Osteoblast (primary cell): ENCODE data around the gene NFIB. TPM values are rescaled to one million over a fixed set of nuclear protein-coding genes. Genes with fewer than 3 reads are reported as not detected.

Source experiments
- DNase-seq: peaks from one replicate; pipeline ENCODE4 v3.0.0; 2011; ENCODE audit warnings: low spot score, mixed read lengths; ENCODE audit not compliant: insufficient read length; ENCODE audit errors: missing footprints
- H2AFZ ChIP-seq: 2 replicates; pipeline ENCODE4 v1.6.0; 2011; ENCODE audit warnings: mild to moderate bottlenecking, low read length
- H3K27ac ChIP-seq: 2 replicates; pipeline ENCODE4 v1.5.1; 2011; ENCODE audit warnings: mild to moderate bottlenecking, low read depth, low read length, moderate library complexity
- H3K27me3 ChIP-seq: 2 replicates; pipeline ENCODE4 v1.6.0; 2012; ENCODE audit warnings: mild to moderate bottlenecking, control low read depth, inconsistent platforms, low read length, moderate library complexity; ENCODE audit not compliant: insufficient read depth
- H3K36me3 ChIP-seq: 2 replicates; pipeline ENCODE4 v1.5.1; 2011; ENCODE audit warnings: mild to moderate bottlenecking, low read length, control low read depth, moderate library complexity; ENCODE audit not compliant: insufficient read depth
- H3K4me1 ChIP-seq: 2 replicates; pipeline ENCODE4 v1.5.1; 2011; ENCODE audit warnings: mild to moderate bottlenecking, low read length, control low read depth, moderate library complexity; ENCODE audit not compliant: insufficient read depth
- H3K4me2 ChIP-seq: 2 replicates; pipeline ENCODE4 v1.6.0; 2011; ENCODE audit warnings: mild to moderate bottlenecking, low read length; ENCODE audit not compliant: insufficient read depth
- H3K4me3 ChIP-seq: fragments of 200-600 bp; sonication (generic); 3 replicates; pipeline ENCODE4 v1.5.1; 2012; ENCODE audit warnings: mild to moderate bottlenecking, low read length, inconsistent platforms; ENCODE audit not compliant: insufficient read depth
- H3K79me2 ChIP-seq: 2 replicates; pipeline ENCODE4 v1.6.0; 2012; ENCODE audit warnings: mild to moderate bottlenecking, low read length, control low read depth, inconsistent platforms; ENCODE audit not compliant: insufficient read depth
- H3K9me3 ChIP-seq: 2 replicates; pipeline ENCODE4 v1.5.1; 2011; ENCODE audit warnings: low read depth, low read length, control low read depth
- H4K20me1 ChIP-seq: 2 replicates; pipeline ENCODE4 v1.6.0; 2012; ENCODE audit warnings: mild to moderate bottlenecking, low read length, control low read depth; ENCODE audit not compliant: insufficient read depth
- CTCF ChIP-seq: IDR thresholded peaks from 2 replicates; pipeline ENCODE4 v1.5.1; 2011; ENCODE audit warnings: mild to moderate bottlenecking, low read depth, low read length, moderate library complexity; ENCODE audit errors: extremely low read depth
- total RNA-seq: library from RNA; depleted of rRNA; stranded (reverse); fragments of >200 nt; gene quantifications from 2 replicates; pipeline ENCODE4 v1.2.3, GENCODE V29; 2012

Gene NFIB
- total RNA-seq, 1 donor, result 21.0 TPM

- Histone ChIP-seq H3K4me1 (peaks cover 30% of the 10 kb centered on the region), H3K4me3 (no peak overlapping the region), H3K27ac (no peak overlapping the region), H3K9me3 (no peaks in the 10 kb centered on the region), H2AFZ (peak overlapping the region; percentile 12), H4K20me1 (peaks cover under 1% of the 10 kb centered on the region), H3K36me3 (no peaks in the 10 kb centered on the region), H3K27me3 (no peaks in the 10 kb centered on the region), H3K79me2 (peaks cover 9% of the 10 kb centered on the region), H3K4me2 (no peak overlapping the region)
- no peak for TF ChIP-seq CTCF
- DNase-seq, result no peak
Observed at GRCh38 chr9:14317667-14318320, 3.9 kb upstream of the NFIB start.

GRCh38 chr9:14316602-14317300 is 2.8 kb upstream of the NFIB start:
- peak overlapping the region; percentile 16 for H3K27ac ChIP-seq
- no peak for DNase-seq
- peak overlapping the region; percentile 94 for H3K4me3 ChIP-seq
- H3K9me3 ChIP-seq, result no peaks in the 10 kb centered on the region
- H3K36me3 ChIP-seq, result no peaks in the 10 kb centered on the region
- TF ChIP-seq CTCF, result no peak
- H3K27me3 ChIP-seq, result no peaks in the 10 kb centered on the region
- H3K79me2 ChIP-seq, result peaks cover 20% of the 10 kb centered on the region
- peak overlapping the region; percentile 77 for H3K4me2 ChIP-seq
- H3K4me1 ChIP-seq, result peaks cover 33% of the 10 kb centered on the region
- peaks cover 9% of the 10 kb centered on the region for H4K20me1 ChIP-seq
- H2AFZ ChIP-seq, result no peak overlapping the region

GRCh38 chr9:14315875-14316601 is 2.1 kb upstream of the NFIB start:
- no peak for TF ChIP-seq CTCF
- Histone ChIP-seq H3K4me3 (peak overlapping the region; percentile 94), H3K4me2 (peak overlapping the region; percentile 77), H3K36me3 (no peaks in the 10 kb centered on the region), H4K20me1 (peaks cover 14% of the 10 kb centered on the region), H2AFZ (peak overlapping the region; percentile 40), H3K27me3 (no peaks in the 10 kb centered on the region), H3K9me3 (no peaks in the 10 kb centered on the region), H3K79me2 (peaks cover 27% of the 10 kb centered on the region), H3K4me1 (peaks cover 33% of the 10 kb centered on the region), H3K27ac (peak overlapping the region; percentile 57)
- peak; percentile 87 for DNase-seq
